BJ (cell line): Measurements from ENCODE around the gene IL17RC. TPM values are rescaled to one million over a fixed set of nuclear protein-coding genes. Genes with fewer than 3 reads are reported as not detected.

Source experiments
- CTCF ChIA-PET: fragments of 350-600 bp; formaldehyde crosslinking; extraction: SDS; loops from one replicate; lab custom pipeline; 2021; ENCODE audit warnings: antibody characterized with exemption, inconsistent platforms; lab: Yijun Ruan, JAX
- POLR2A ChIA-PET: fragments of 300-600 bp; sonication (Branson Sonifier 250); formaldehyde crosslinking; extraction: SDS; loops from one replicate; lab custom pipeline; 2021; ENCODE audit warnings: antibody characterized with exemption; lab: Charles Lee
- DNase-seq: peaks from one replicate; pipeline ENCODE4 v3.0.0-alpha.2; 2011; ENCODE audit warnings: low read depth
- H3K27me3 ChIP-seq: 2 replicates; pipeline ENCODE4 v1.6.0; 2011; ENCODE audit warnings: low read length; ENCODE audit not compliant: control insufficient read depth, insufficient read depth
- H3K36me3 ChIP-seq: 2 replicates; pipeline ENCODE4 v1.5.1; 2011; ENCODE audit warnings: low read length; ENCODE audit not compliant: control insufficient read depth, insufficient read depth
- H3K4me3 ChIP-seq: 2 replicates; pipeline ENCODE4 v1.5.1; 2011; ENCODE audit warnings: low read depth, mild to moderate bottlenecking, control low read depth, low read length
- CTCF ChIP-seq: IDR thresholded peaks from 2 replicates; pipeline ENCODE4 v1.5.1; 2011; ENCODE audit warnings: low read depth, mild to moderate bottlenecking, control low read depth, inconsistent platforms, low read length, moderate library complexity; ENCODE audit not compliant: insufficient read depth
- polyA plus RNA-seq: library from polyadenylated mRNA; depleted of rRNA; stranded (reverse); fragments of >200 nt; gene quantifications from 2 replicates; pipeline ENCODE4 v1.2.3, GENCODE V29; 2011

Gene IL17RC
- polyA plus RNA-seq, 1 experiment = 28.1 TPM

DNA sequence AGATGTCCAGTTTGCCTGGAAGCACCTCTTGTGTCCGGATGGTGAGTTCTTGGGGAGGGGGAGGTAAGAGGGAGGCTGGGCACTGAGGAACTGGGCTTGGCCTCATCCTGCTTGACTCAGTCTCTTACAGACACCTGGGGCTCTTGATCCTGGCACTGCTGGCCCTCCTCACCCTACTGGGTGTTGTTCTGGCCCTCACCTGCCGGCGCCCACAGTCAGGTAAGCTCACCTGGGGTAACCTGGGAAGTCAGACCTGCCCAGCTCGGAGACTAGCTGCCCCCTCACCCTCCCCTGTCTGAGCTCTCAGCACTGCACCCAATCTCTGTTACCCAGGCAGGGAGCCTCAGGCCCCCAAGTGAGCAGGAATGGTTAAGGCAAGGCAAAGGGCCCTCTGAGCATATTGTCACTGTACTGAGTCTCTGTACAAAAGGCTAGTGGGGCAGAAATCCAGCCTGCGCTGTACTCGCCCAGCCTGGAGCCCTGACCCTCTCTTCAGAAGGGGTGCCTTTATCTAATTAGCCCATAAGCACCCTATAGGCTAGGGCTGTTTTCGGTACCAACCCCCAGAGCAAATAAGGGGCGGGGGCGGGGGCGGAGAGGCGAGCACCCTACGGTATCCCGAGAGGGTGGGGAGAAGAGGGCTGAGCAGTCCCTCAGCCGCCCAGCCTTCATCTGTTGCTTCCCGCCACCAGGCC lies 2.2 kb upstream of the IL17RC start:
- ChIA-PET POLR2A (no interaction called here), CTCF (interaction anchor here (0.6 to 2.8 kb wide), 5 partner anchors 9 to 1259 kb away, joined by 3 to 10 read pairs (median 3); partner anchors contain the start of genes IL17RE and RPUSD3)
- TF ChIP-seq CTCF = no peak
- H3K36me3 ChIP-seq = no peaks in the 10 kb centered on the region
- no peaks in the 10 kb centered on the region for H3K27me3 ChIP-seq
- H3K4me3 ChIP-seq = peak overlapping the region; percentile 40
- no peak for DNase-seq

DNA sequence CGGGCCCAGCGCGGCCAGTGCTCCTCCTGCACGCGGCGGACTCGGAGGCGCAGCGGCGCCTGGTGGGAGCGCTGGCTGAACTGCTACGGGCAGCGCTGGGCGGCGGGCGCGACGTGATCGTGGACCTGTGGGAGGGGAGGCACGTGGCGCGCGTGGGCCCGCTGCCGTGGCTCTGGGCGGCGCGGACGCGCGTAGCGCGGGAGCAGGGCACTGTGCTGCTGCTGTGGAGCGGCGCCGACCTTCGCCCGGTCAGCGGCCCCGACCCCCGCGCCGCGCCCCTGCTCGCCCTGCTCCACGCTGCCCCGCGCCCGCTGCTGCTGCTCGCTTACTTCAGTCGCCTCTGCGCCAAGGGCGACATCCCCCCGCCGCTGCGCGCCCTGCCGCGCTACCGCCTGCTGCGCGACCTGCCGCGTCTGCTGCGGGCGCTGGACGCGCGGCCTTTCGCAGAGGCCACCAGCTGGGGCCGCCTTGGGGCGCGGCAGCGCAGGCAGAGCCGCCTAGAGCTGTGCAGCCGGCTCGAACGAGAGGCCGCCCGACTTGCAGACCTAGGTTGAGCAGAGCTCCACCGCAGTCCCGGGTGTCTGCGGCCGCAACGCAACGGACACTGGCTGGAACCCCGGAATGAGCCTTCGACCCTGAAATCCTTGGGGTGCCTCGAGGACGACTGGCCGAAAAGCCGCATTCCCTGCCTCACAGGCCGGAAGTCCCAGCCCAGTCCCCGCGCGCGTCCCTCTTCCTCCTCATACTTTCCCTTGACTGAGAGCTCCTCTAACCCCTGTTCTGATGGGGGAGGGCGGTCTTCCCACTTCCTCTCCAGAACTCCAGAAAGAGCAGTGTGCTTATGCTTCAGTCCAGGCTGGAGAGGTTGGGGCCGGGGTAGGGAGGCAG lies 1.4 kb upstream of the IL17RC start:
- peak overlapping the region; percentile 40 for H3K4me3 ChIP-seq
- ChIA-PET CTCF (interaction anchor here (0.6 to 3.8 kb wide), 13 partner anchors 10 to 214 kb away, joined by 3 to 23 read pairs (median 3); partner anchors contain the start of genes CRELD1, IL17RE and RPUSD3), POLR2A (no interaction called here)
- H3K27me3 ChIP-seq = no peaks in the 10 kb centered on the region
- no peaks in the 10 kb centered on the region for H3K36me3 ChIP-seq
- no peak for DNase-seq
- peak; percentile 50 for TF ChIP-seq CTCF

DNA sequence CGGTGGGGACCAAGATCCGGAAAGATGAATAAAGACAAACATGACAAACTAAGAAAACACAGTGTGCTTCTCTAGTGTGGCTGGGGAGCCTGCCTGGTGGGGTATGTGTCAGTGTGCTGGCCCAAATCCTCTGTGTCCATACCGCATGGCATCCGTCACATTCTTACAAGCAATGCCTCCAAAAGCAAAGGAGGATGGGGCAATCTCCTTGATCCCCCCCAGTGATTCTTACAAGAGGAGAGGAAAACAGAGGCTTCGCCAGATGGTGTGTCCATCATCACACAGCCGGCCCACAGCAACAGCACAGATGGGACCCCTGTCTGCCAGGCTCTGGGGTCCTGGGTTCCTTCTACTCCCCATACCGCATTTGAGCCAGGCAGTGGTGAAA lies 558 bp upstream of the IL17RC start:
- ChIA-PET POLR2A (interaction anchor here (0.6 kb wide), 1 partner anchor 72 kb away, joined by 3 read pairs; no protein-coding TSS in a partner anchor), CTCF (interaction anchor here (0.6 to 3.8 kb wide), 12 partner anchors 11 to 683 kb away, joined by 3 to 23 read pairs (median 4); partner anchors contain the start of genes CRELD1, IL17RE and RPUSD3)
- Histone ChIP-seq H3K4me3 (peak overlapping the region; percentile 57), H3K27me3 (no peaks in the 10 kb centered on the region), H3K36me3 (no peaks in the 10 kb centered on the region)
- DNase-seq = no peak
- TF ChIP-seq CTCF = no peak

- Histone ChIP-seq H3K36me3 (no peaks in the 10 kb centered on the region), H3K27me3 (no peaks in the 10 kb centered on the region), H3K4me3 (no peak overlapping the region)
- ChIA-PET POLR2A (no interaction called here), CTCF (interaction anchor here (0.9 to 3.8 kb wide), 4 partner anchors 9 to 69 kb away, joined by 3 to 23 read pairs (median 4); partner anchors contain the start of gene CRELD1)
- no peak for TF ChIP-seq CTCF
- DNase-seq = no peak
Measured at GRCh38 chr3:9917820-9918219, 922 bp downstream of the IL17RC start.
